Measurements from ENCODE around the gene ZNF846.
A peak's percentile ranks its signal among the peaks of the same experiment; 100 is the strongest.
"Not testable (repeated sequence)": the region's sequence is repeated elsewhere in the genome, so short reads cannot be mapped to it uniquely, and the experiment has no call there.

The ZNF846 gene

GRCh38 chr19:9782338-9782737, 13.8 kb upstream of the ZNF846 start:
- no peak for DNase-seq

GRCh38 chr19:9757544-9758501, 10.7 kb downstream of the ZNF846 start:
- DNase-seq, result no peak

- no peak for DNase-seq
These were observed 15.7 kb downstream of the ZNF846 start for GRCh38 chr19:9752701-9753443.

GRCh38 chr19:9751446-9751845, 17.1 kb downstream of the ZNF846 start:
- no peak for DNase-seq

- DNase-seq, result no peak
These were observed 26.9 kb downstream of the ZNF846 start for GRCh38 chr19:9741476-9742171.

GRCh38 chr19:9735986-9736385, 32.6 kb downstream of the ZNF846 start:
- no peak for DNase-seq

- not testable (repeated sequence) for DNase-seq
These were observed 38.5 kb downstream of the ZNF846 start for GRCh38 chr19:9730056-9730455.

- no peak for DNase-seq
These were observed 39.4 kb downstream of the ZNF846 start for GRCh38 chr19:9729162-9729561.

GRCh38 chr19:9727644-9728043, 40.9 kb downstream of the ZNF846 start:
- DNase-seq, result no peak

GRCh38 chr19:9725508-9726201, 42.9 kb downstream of the ZNF846 start:
- not testable (repeated sequence) for DNase-seq

GRCh38 chr19:9724157-9724556, 44.4 kb downstream of the ZNF846 start:
- no peak for DNase-seq

- DNase-seq, result peak; percentile 55
These were observed 46.7 kb downstream of the ZNF846 start for GRCh38 chr19:9721861-9722260.

GRCh38 chr19:9720541-9720940, 48.0 kb downstream of the ZNF846 start:
- DNase-seq, result no peak

- DNase-seq, result no peak
These were observed 56.7 kb downstream of the ZNF846 start for GRCh38 chr19:9711815-9712214.

- DNase-seq, result no peak
These were observed 59.2 kb downstream of the ZNF846 start for GRCh38 chr19:9709305-9709704.

GRCh38 chr19:9705836-9706235, 62.7 kb downstream of the ZNF846 start:
- no peak for DNase-seq

- no peak for DNase-seq
These were observed 66.4 kb downstream of the ZNF846 start for GRCh38 chr19:9702186-9702585.
